ENCODE data around the gene SYNDIG1.

Gene SYNDIG1

GRCh38 chr20:24487240-24487639 lies 17.8 kb downstream of the SYNDIG1 start:
- no peak for TF ChIP-seq CTCF (IDR thresholded peaks at IDR 0.05; ENCODE audit: control extremely low read depth, extremely low read depth, low read depth, missing control alignments)
- ChIA-PET CTCF (no interaction called here), POLR2A (no interaction called here)
- DNase-seq (ENCODE audit: extremely low spot score), result no peak

DNA sequence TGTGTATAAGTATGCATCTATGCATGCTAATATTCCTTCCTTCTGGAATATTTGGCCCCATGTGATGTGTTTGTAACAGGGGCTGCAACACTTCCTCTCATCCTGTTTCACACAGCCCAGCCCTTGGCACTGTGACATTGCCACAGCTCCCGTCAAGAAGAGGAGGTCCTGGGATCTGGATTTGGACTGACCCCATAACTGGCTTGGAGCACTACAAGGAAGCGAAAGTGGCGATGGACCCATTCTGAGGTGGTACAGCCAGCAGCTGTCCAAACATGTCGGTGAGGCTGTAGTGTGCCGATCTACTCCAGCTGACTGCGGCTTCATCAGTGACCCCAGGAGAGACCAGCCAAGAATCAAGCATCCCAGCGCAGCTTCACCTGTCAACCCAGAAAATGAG lies 18.2 kb downstream of the SYNDIG1 start:
- ChIA-PET CTCF (no interaction called here), POLR2A (no interaction called here)
- no peak for TF ChIP-seq CTCF (IDR thresholded peaks at IDR 0.05; ENCODE audit: control extremely low read depth, extremely low read depth, low read depth, missing control alignments)
- no peak for DNase-seq (ENCODE audit: extremely low spot score)

DNA sequence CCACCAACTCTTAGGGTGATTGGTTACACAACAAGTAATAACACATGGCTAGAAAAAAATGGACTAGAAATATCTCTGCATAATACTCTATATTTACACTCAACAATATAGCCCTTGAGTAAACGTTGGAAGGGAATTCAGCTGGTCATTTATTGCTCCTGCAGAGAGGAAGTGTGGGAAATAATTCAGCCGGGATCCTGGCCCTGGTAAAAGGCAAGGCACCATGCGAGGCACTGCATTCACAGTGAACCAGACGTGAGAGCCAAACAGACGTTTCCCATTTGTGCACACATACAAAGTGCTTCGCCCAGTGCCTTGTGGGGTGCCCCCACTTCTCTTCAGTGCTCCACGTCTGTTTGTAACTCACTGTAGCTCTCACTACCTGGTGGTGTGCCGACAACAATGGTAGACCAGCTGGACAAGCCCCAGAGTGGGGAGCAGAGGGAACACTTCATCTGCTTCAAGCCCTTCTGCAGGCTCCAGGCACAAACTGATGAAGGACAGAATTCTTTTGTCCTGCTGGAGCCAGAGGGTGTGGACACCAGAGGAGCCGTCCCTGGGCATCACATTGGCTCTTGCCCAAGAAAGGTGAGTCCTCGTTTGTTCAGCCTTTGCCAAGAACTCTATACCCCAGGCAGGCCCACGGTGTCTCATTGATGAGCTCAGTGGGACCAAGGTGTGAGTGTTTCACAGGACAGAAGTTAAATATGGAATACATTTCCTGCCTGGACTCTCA lies 18.8 kb downstream of the SYNDIG1 start:
- no peak for DNase-seq (ENCODE audit: extremely low spot score)
- TF ChIP-seq CTCF (IDR thresholded peaks at IDR 0.05; ENCODE audit: control extremely low read depth, extremely low read depth, low read depth, missing control alignments), result no peak
- POLR2A ChIA-PET, result no interaction called here
- CTCF ChIA-PET, result no interaction called here

DNA sequence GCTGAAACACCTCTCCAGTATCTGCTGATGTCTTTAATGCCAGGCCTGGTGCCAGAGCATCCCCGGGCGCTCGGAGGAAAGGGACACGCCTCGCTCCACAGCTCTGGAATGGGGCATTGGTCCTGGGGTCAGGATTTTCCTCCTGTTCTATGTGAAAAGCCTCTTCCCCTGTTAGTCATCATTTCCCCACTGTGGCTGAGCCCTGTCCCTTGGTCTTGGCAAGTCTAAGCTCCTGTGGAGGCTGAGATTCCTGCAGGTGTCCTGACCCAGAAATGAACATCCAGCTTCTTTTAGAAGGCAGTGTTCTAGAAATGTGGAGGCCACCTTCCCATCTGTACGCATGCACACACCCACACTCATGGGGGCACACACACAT lies 19.4 kb downstream of the SYNDIG1 start:
- no peak for DNase-seq (ENCODE audit: extremely low spot score)
- TF ChIP-seq CTCF (IDR thresholded peaks at IDR 0.05; ENCODE audit: control extremely low read depth, extremely low read depth, low read depth, missing control alignments), result no peak
- ChIA-PET CTCF (no interaction called here), POLR2A (no interaction called here)

- DNase-seq (ENCODE audit: extremely low spot score), result no peak
- POLR2A ChIA-PET, result no interaction called here
Observed at GRCh38 chr20:24489193-24489592, 19.8 kb downstream of the SYNDIG1 start.

DNA sequence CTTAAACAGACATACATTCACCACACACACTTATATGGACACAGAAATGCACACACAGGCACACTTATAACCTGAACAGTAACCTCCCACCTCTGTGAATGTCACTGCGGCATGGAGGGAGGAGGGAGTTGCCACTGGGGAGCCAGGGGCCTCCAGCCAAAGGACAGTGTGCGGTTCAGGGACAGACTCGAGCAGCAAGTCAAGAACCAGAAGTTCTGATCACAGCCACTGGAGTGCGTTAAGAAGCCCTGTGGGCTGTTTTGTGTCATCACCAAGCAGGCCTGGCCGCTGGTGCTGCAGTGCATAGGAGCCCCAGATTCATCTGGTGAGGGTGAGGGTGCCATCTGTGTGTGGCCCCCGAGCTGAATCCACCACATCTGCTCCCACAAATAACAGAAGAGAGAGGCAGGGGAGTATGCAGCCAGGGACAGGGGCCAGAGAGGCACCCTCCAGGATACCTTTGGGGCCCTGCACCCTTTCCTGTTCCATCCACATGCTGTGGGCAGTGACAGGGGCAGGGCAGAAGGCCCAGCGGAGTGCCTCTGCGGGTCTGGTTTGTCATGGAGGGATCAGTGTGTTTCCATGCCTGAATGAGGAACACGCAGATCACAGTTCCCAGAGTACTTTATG lies 20.3 kb downstream of the SYNDIG1 start:
- ChIA-PET POLR2A (no interaction called here), CTCF (no interaction called here)
- no peak for TF ChIP-seq CTCF (IDR thresholded peaks at IDR 0.05; ENCODE audit: control extremely low read depth, extremely low read depth, low read depth, missing control alignments)
- no peak for DNase-seq (ENCODE audit: extremely low spot score)

More at GRCh38 chr20:24489193-24489592, 19.8 kb downstream of the SYNDIG1 start:
- no peak for TF ChIP-seq CTCF (IDR thresholded peaks at IDR 0.05; ENCODE audit: control extremely low read depth, extremely low read depth, low read depth, missing control alignments)
- CTCF ChIA-PET, result no interaction called here

Measured in GM10248 (cell line).